ENCODE measurements around the gene TRAF2. TPM values are rescaled to one million over a fixed set of nuclear protein-coding genes. Genes with fewer than 3 reads are reported as not detected.

The TRAF2 gene
- total and polyA plus RNA-seq, 8 donors: 5.5 to 248 (median 11.7) TPM

- peaks cover 40 to 84% (median 74%) of the 10 kb centered on the region in 4 donors for H3K4me1 ChIP-seq
- no peaks in the 10 kb centered on the region for H3K9me3 ChIP-seq
- intact Hi-C loops (cut with DNase I; ENCODE audit: low total_unique reads): loop anchor here (10.0 kb wide), 1 partner anchor 89 kb away; the partner anchor contains the start of genes C8G and FBXW5
- H3K36me3 ChIP-seq: peaks cover 10 to 18% (median 12%) of the 10 kb centered on the region in 4 donors
- TF ChIP-seq EP300 (IDR thresholded peaks at IDR 0.05) (no peak), POLR2A (IDR thresholded peaks at IDR 0.05) (no peak), POLR2AphosphoS5 (IDR thresholded peaks at IDR 0.05) (no peak), CTCF (IDR thresholded peaks at IDR 0.05) (no peak)
- no peak overlapping the region for H3K27ac ChIP-seq
- no peaks in the 10 kb centered on the region for H3K27me3 ChIP-seq
- 56 to 65% (median 62%) methylated on average over 1 to 15 of the region's 15 CpGs for WGBS, 5 donors
- peak; percentile 9 to 24 for DNase-seq
- H3K4me3 ChIP-seq: no peak overlapping the region
Measured at GRCh38 chr9:136856079-136856476, 30.2 kb upstream of the TRAF2 start.

- no peak overlapping the region for H3K4me3 ChIP-seq
- WGBS, 5 donors: 71 to 90% (median 81%) methylated on average over 4 to 14 of the region's 14 CpGs
- no peaks in the 10 kb centered on the region for H3K9me3 ChIP-seq
- no peak for TF ChIP-seq POLR2AphosphoS5 (IDR thresholded peaks at IDR 0.05)
- no peak for TF ChIP-seq POLR2A (IDR thresholded peaks at IDR 0.05)
- no peak for TF ChIP-seq EP300 (IDR thresholded peaks at IDR 0.05)
- TF ChIP-seq CTCF (IDR thresholded peaks at IDR 0.05): no peak
- H3K27me3 ChIP-seq: no peaks in the 10 kb centered on the region
- peak overlapping the region in 2 of 5 donors; percentile 81 to 85 for H3K27ac ChIP-seq
- peaks cover 42 to 84% (median 74%) of the 10 kb centered on the region in 4 donors for H3K4me1 ChIP-seq
- H3K36me3 ChIP-seq: peaks cover 11 to 18% (median 13%) of the 10 kb centered on the region in 4 donors
- intact Hi-C loops (cut with DNase I; ENCODE audit: low total_unique reads): loop anchor here (10.0 kb wide), 1 partner anchor 88 kb away; the partner anchor contains the start of genes C8G and FBXW5
- DNase-seq: peak; percentile 11 to 25
Measured at GRCh38 chr9:136856541-136857141, 29.7 kb upstream of the TRAF2 start.

- H3K27ac ChIP-seq: peak overlapping the region; percentile 76 to 90 (median 81)
- H3K36me3 ChIP-seq: peaks cover 15 to 23% (median 18%) of the 10 kb centered on the region in 4 donors
- intact Hi-C loops (cut with DNase I; ENCODE audit: low total_unique reads): loop anchor here (10.0 kb wide), 1 partner anchor 88 kb away; the partner anchor contains the start of genes C8G and FBXW5
- H3K9me3 ChIP-seq: no peaks in the 10 kb centered on the region
- H3K4me1 ChIP-seq: peaks cover 42 to 84% (median 70%) of the 10 kb centered on the region in 4 donors
- 63 to 85% (median 70%) methylated on average over 4 to 19 of the region's 19 CpGs for WGBS, 5 donors
- DNase-seq: peak; percentile 19 to 57
- no peaks in the 10 kb centered on the region for H3K27me3 ChIP-seq
- no peak overlapping the region for H3K4me3 ChIP-seq
- TF ChIP-seq EP300 (IDR thresholded peaks at IDR 0.05) (no peak), POLR2AphosphoS5 (IDR thresholded peaks at IDR 0.05) (no peak), POLR2A (IDR thresholded peaks at IDR 0.05) (no peak), CTCF (IDR thresholded peaks at IDR 0.05) (no peak)
Measured at GRCh38 chr9:136857166-136857565, 29.1 kb upstream of the TRAF2 start.

GRCh38 chr9:136857581-136858412, 28.5 kb upstream of the TRAF2 start:
- peak; percentile 69 to 72 for DNase-seq
- no peaks in the 10 kb centered on the region for H3K9me3 ChIP-seq
- H3K27me3 ChIP-seq: no peaks in the 10 kb centered on the region
- peak in 1 of 3 donors; percentile 33 for TF ChIP-seq POLR2AphosphoS5 (IDR thresholded peaks at IDR 0.05)
- no peak for TF ChIP-seq CTCF (IDR thresholded peaks at IDR 0.05)
- H3K36me3 ChIP-seq: peaks cover 22 to 30% (median 24%) of the 10 kb centered on the region in 4 donors
- intact Hi-C loops (cut with DNase I; ENCODE audit: low total_unique reads): loop anchor here (10.0 kb wide), 1 partner anchor 87 kb away; the partner anchor contains the start of genes C8G and FBXW5
- no peak overlapping the region for H3K4me3 ChIP-seq
- H3K4me1 ChIP-seq: peaks cover 42 to 83% (median 66%) of the 10 kb centered on the region in 4 donors
- H3K27ac ChIP-seq: peak overlapping the region; percentile 76 to 90 (median 81)
- WGBS, 5 donors: 39 to 62% (median 54%) methylated on average over 10 to 29 of the region's 29 CpGs; no CpG with 5 or more reads in 1 of the 5 donors

All from stomach (tissue), 9 donors.